Pancreas (tissue), 10 donors: ENCODE measurements around the gene COMMD7. TPM values are rescaled to one million over a fixed set of nuclear protein-coding genes. Genes with fewer than 3 reads are reported as not detected.
"Not testable (repeated sequence)": the region's sequence is repeated elsewhere in the genome, so short reads cannot be mapped to it uniquely, and the experiment has no call there.

Experiments
- ATAC-seq, 4 donors: fragments of 200-7000 bp; cut with Tn5 transposase; one replicate each; pipeline versions ENCODE4 v1.8.0 to v1.9.1; 2020; ENCODE audit warnings: mild to moderate bottlenecking in 4 of 4, moderate library complexity in 4 of 4
- DNase-seq, 6 donors: peaks; one replicate each; pipeline ENCODE4 v3.0.0-alpha.2; 2020
- FAIRE-seq: peaks from 2 replicates; lab custom pipeline; 2012; peaks lifted over from hg19 to GRCh38; lab: Jason Lieb, UNC
- H3K27ac ChIP-seq, 4 donors: fragments of 200-600 bp; sonication (generic); 1 replicate in 3 of 4; 2 replicates in 1 of 4; pipeline versions ENCODE4 v1.5.0 to v1.8.0; 2020
- H3K27me3 ChIP-seq, 4 donors: fragments of 200-600 bp; one replicate each; pipeline ENCODE4 v1.8.0; 2021
- H3K36me3 ChIP-seq, 3 donors: fragments of 200-600 bp; sonication (generic) in 1 of 3; one replicate each; pipeline versions ENCODE4 v1.5.0 to v1.8.0; 2020 to 2021
- H3K4me1 ChIP-seq, 3 donors: fragments of 200-600 bp; one replicate each; pipeline ENCODE4 v1.8.0; 2021
- H3K4me3 ChIP-seq, 4 donors: fragments of 200-600 bp; sonication (generic) in 2 of 4; one replicate each; pipeline versions ENCODE4 v1.5.0 to v1.8.0; 2020 to 2021
- H3K9me3 ChIP-seq, 4 donors: fragments of 200-600 bp; one replicate each; pipeline ENCODE4 v1.8.0; 2021
- CTCF ChIP-seq, 4 donors: fragments of 200-600 bp; sonication (generic) in 3 of 4; IDR thresholded peaks; one replicate each; pipeline versions ENCODE4 v1.5.0 to v1.8.0; 2021; ENCODE audit warnings: antibody characterized with exemption in 4 of 4
- WGBS, 2 donors: extraction: QIAGEN DNeasy Blood & Tissue Kit; methylation state at CpG; one replicate each; pipeline ENCODE4 v1.1.7; 2013; 5-methylcytosine and 5-hydroxymethylcytosine counted together
- intact Hi-C, 3 donors: fragments of 100-400 bp; cut with DNase I; formaldehyde crosslinking; loops; one replicate each; pipeline versions ENCODE4 v1.11.1 to v1.14.2; 2022
- polyA plus RNA-seq, 2 donors: library from polyadenylated mRNA; stranded (reverse); fragments of 200-250 nt; gene quantifications; one replicate each; pipeline ENCODE4 v1.2.3, GENCODE V29; 2013
- total RNA-seq, 6 donors: library from RNA; stranded (reverse); fragmentation: NEBNext Ultra II Directional in 4 of 6; extraction: Animal tissue kit (Norgen Biotek cat#: 25700) in 4 of 6; gene quantifications; one replicate each; pipeline versions ENCODE4 v1.2.1 to v1.2.4, GENCODE V29; 2021 to 2023
- donor health status: healthy with polysubstance abuse.
- donor health status: DM: no; HTN: no; CAD: no; lungs with moderate emphysema.
- donor health status: DM: no; HTN: no; CAD: no.
- donor health status: control.
- donor health status: control.
- donor health status: Bipolar disorder and iron deficiency.
- donor health status: DM: yes; HTN: yes; CAD: no.
- donor health status: DM: no; HTN: no; CAD: no.
- donor health status: DM: no; HTN: no; CAD: no.
- donor health status: DM: yes; HTN: yes; CAD: no.

The COMMD7 gene
- total and polyA plus RNA-seq, 8 donors = 12.9 to 29.1 (median 16.4) TPM

- Histone ChIP-seq H3K27ac (no peak overlapping the region), H3K27me3 (no peaks in the 10 kb centered on the region), H3K4me1 (no peaks in the 10 kb centered on the region), H3K4me3 (no peak overlapping the region), H3K9me3 (no peaks in the 10 kb centered on the region), H3K36me3 (peaks cover 0 to 10% (median 0%) of the 10 kb centered on the region in 3 donors)
- peak in 1 of 4 donors; percentile 37 for ATAC-seq
- WGBS, 2 donors = 77 to 94% methylated on average over 4 of the region's 4 CpGs
- no peak for TF ChIP-seq CTCF (IDR thresholded peaks at IDR 0.05)
- no peak for FAIRE-seq
- DNase-seq = no peak
- intact Hi-C loops = no loop called here
These were observed 11.4 kb downstream of the COMMD7 start for GRCh38 chr20:32731882-32732266.

- DNase-seq, H3K4me1 ChIP-seq, intact Hi-C loops, H3K9me3 ChIP-seq, H3K27me3 ChIP-seq, H3K4me3 ChIP-seq, FAIRE-seq, H3K27ac ChIP-seq, ATAC-seq: not testable (repeated sequence)
- H3K36me3 ChIP-seq = peaks cover 0 to 16% (median 0%) of the 10 kb centered on the region in 3 donors
- WGBS, 2 donors = 95% methylated on average over 5 of the region's 5 CpGs
These were observed 13.9 kb downstream of the COMMD7 start for GRCh38 chr20:32729334-32729733.

- 90 to 96% methylated on average over 6 of the region's 6 CpGs for WGBS, 2 donors
- not testable (repeated sequence) for H3K27ac ChIP-seq, H3K9me3 ChIP-seq
These were observed 14.8 kb downstream of the COMMD7 start for GRCh38 chr20:32728435-32728834.

GRCh38 chr20:32727683-32728082 is 15.6 kb downstream of the COMMD7 start:
- Histone ChIP-seq H3K36me3 (peaks cover 0 to 16% (median 0%) of the 10 kb centered on the region in 3 donors), H3K27me3 (no peaks in the 10 kb centered on the region), H3K4me1 (no peaks in the 10 kb centered on the region), H3K9me3 (no peaks in the 10 kb centered on the region), H3K27ac (no peak overlapping the region), H3K4me3 (no peak overlapping the region)
- WGBS, 2 donors = 70 to 74% methylated on average over 7 of the region's 7 CpGs
- intact Hi-C loops = no loop called here
- FAIRE-seq (no peak), ATAC-seq (peak in 1 of 4 donors; percentile 26), DNase-seq (no peak)
- TF ChIP-seq CTCF (IDR thresholded peaks at IDR 0.05) = no peak

More at GRCh38 chr20:32728435-32728834, 14.8 kb downstream of the COMMD7 start:
- H3K4me3 ChIP-seq, intact Hi-C loops, FAIRE-seq, H3K27me3 ChIP-seq, H3K4me1 ChIP-seq, ATAC-seq, DNase-seq: not testable (repeated sequence)
- H3K36me3 ChIP-seq = peaks cover 0 to 16% (median 0%) of the 10 kb centered on the region in 3 donors

- intact Hi-C loops = no loop called here
- Histone ChIP-seq H3K27me3 (no peaks in the 10 kb centered on the region), H3K36me3 (peaks cover 0 to 9% (median 0%) of the 10 kb centered on the region in 3 donors), H3K4me1 (no peaks in the 10 kb centered on the region), H3K27ac (no peak overlapping the region), H3K4me3 (no peak overlapping the region), H3K9me3 (no peaks in the 10 kb centered on the region)
- 48 to 62% methylated on average over 3 of the region's 3 CpGs for WGBS, 2 donors
- no peak for TF ChIP-seq CTCF (IDR thresholded peaks at IDR 0.05)
- FAIRE-seq (no peak), ATAC-seq (no peak), DNase-seq (no peak)
These were observed 24.4 kb downstream of the COMMD7 start for GRCh38 chr20:32718749-32719348.

- 87 to 94% methylated on average over 2 to 4 of the region's 4 CpGs for WGBS, 2 donors
- TF ChIP-seq CTCF (IDR thresholded peaks at IDR 0.05) = no peak
- FAIRE-seq (no peak), DNase-seq (no peak), ATAC-seq (no peak)
- no peak overlapping the region for H3K4me3 ChIP-seq
- intact Hi-C loops = no loop called here
- no peaks in the 10 kb centered on the region for H3K36me3 ChIP-seq
- H3K27ac ChIP-seq = no peak overlapping the region
- H3K27me3 ChIP-seq = no peaks in the 10 kb centered on the region
- no peaks in the 10 kb centered on the region for H3K9me3 ChIP-seq
- H3K4me1 ChIP-seq = no peaks in the 10 kb centered on the region
These were observed 31.9 kb downstream of the COMMD7 start for GRCh38 chr20:32711346-32711745.
